ENCODE measurements around the gene PTPRT. TPM values are rescaled to one million over a fixed set of nuclear protein-coding genes. Genes with fewer than 3 reads are reported as not detected.

PTPRT gene
- total RNA-seq, 4 donors from 2014 or later, result 0.63 to 2.2 (median 1.8) TPM

DNA sequence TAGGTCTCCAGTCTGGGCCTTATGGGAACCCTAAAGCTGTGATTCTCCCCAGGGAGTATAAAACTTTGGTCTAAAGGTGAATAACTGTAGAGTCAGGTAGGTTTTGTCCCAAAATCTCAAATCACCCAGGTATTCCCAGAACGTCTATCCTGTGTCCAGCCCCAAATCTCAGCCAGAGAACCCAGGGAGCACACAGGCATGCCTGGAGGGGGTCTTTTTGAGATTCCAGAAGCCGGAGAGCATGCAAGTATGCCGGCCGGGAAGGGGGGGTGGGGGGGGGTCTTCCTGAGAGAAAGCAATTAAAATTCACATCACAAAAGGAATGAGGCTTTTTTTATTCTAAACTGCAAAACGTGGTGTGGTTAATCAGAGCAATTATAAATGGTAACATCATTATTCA, 210.0 kb downstream of the PTPRT start:
- ATAC-seq (ENCODE audit: low FRiP score) (no peak), DNase-seq (ENCODE audit: low spot score) (no peak)
- TF ChIP-seq, protein P1, sequence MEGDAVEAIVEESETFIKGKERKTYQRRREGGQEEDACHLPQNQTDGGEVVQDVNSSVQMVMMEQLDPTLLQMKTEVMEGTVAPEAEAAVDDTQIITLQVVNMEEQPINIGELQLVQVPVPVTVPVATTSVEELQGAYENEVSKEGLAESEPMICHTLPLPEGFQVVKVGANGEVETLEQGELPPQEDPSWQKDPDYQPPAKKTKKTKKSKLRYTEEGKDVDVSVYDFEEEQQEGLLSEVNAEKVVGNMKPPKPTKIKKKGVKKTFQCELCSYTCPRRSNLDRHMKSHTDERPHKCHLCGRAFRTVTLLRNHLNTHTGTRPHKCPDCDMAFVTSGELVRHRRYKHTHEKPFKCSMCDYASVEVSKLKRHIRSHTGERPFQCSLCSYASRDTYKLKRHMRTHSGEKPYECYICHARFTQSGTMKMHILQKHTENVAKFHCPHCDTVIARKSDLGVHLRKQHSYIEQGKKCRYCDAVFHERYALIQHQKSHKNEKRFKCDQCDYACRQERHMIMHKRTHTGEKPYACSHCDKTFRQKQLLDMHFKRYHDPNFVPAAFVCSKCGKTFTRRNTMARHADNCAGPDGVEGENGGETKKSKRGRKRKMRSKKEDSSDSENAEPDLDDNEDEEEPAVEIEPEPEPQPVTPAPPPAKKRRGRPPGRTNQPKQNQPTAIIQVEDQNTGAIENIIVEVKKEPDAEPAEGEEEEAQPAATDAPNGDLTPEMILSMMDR (IDR thresholded peaks at IDR 0.05), result no peak

DNA sequence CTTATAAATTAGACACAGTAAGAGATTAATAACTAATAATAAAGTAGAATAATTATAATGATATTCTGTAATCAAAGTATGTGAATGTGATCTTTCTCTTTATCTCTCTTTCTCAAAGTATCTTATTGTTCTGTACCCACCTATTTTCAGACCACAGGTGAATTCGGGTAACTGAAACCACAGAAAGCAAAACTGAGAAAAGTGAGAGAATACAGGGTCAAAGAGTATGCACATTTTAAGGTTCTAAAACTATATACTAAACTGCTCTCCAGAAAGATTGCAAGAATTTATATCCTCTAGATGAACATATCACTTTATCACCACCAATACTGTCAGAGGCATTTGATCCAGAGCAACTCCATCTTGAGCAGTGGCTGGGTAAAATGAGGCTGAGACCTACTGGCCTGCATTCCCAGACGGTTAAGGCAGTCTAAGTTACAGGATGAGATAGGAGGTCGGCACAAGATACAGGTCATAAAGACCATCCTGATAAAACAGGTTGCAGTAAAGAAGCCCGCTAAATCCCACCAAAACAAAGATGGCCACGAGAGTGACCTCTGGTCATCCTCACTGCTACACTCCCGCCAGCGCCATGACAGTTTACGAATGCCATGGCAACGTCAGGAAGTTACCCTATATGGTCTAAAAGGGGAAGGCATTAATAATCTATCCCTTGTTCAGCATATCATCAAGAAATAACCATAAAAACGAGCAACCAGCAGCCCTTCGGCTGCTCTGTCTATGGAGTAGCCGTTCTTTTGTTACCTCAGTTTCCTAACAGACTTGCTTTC, 211.3 kb downstream of the PTPRT start:
- DNase-seq (ENCODE audit: low spot score) (no peak), ATAC-seq (ENCODE audit: low FRiP score) (no peak)
- TF ChIP-seq, protein P1 (IDR thresholded peaks at IDR 0.05), result no peak

DNA sequence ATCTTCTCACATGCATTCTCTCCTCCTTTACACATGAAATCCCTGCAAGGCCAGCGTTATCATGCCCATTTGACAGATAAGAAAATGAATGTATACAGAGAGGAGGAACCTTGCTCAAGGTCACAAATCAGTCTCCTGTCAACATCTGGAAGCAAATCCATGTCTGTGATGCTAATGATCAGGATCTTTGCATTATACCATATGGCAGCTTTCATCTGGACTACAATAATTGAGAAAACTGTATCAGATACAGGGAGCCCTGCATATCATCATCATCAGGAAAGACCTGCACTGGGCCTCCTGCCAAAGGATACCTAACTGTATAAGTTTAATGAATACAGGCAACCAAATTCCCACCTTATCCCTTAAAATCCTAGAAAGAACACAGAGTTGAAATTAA, 213.7 kb downstream of the PTPRT start:
- TF ChIP-seq, protein P1 (IDR thresholded peaks at IDR 0.05), result no peak
- DNase-seq (ENCODE audit: low spot score), result no peak
- ATAC-seq (ENCODE audit: low FRiP score), result no peak

DNA sequence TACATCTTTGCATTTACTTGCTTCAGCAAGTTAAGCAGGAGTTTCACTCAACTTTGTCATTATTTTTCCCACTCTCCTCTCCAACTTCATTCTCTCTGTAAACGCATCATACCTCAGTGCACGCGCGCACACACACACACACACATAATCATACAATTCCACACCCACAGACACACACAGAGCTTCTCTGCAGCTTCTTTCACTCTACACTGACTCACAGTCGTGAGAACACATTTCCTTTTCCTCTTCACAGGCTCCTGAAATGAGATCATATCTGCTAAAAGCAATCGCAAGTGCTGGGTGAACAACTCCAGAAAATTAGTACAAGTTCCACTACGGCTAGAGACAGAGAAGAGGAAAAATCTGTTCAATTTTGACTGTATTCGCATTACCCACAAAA, 215.4 kb downstream of the PTPRT start:
- TF ChIP-seq, protein P1 (IDR thresholded peaks at IDR 0.05), result no peak
- ATAC-seq (ENCODE audit: low FRiP score) (no peak), DNase-seq (ENCODE audit: low spot score) (no peak)

DNA sequence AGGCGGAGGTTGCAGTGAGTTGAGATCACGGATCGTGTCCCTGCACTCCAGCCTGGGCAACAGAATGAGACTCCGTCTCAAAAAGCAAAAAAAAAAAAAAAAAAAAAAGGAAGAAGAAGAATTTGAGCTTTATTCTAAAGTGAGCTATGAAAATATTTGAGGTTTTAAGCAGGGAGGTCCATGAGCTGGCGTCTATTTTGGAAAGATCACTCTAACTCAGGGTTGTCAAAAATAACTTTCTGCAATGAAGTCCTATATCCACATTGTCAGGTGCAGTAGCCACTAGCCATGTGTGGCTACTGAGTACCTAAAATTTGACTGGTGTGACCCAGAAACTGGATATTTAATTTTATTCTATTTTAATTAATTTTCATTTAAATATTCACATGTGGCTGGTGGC, 217.1 kb downstream of the PTPRT start:
- TF ChIP-seq, protein P1 (IDR thresholded peaks at IDR 0.05), result no peak
- ATAC-seq (ENCODE audit: low FRiP score) (no peak), DNase-seq (ENCODE audit: low spot score) (no peak)

DNA sequence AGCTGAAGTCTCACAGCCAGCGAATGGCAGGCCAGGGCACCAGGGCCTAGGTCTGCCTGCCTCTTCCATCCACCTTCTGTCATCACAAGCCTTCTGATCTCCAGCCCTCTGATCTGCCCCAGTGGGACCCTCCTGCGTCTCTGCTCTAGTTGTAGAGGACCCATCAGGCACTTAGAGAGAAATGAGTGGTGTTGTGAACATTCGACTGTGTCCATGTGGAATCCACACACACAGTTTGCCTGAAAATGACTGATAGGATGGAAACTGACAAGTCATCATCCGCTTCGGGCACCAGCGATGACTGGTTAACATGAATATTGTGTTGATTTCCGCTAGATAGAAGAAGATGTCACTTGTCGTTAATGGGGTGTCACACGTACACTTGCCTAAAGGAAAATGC, 221.0 kb downstream of the PTPRT start:
- ATAC-seq (ENCODE audit: low FRiP score), result no peak
- TF ChIP-seq, protein P1 (IDR thresholded peaks at IDR 0.05), result no peak

DNA sequence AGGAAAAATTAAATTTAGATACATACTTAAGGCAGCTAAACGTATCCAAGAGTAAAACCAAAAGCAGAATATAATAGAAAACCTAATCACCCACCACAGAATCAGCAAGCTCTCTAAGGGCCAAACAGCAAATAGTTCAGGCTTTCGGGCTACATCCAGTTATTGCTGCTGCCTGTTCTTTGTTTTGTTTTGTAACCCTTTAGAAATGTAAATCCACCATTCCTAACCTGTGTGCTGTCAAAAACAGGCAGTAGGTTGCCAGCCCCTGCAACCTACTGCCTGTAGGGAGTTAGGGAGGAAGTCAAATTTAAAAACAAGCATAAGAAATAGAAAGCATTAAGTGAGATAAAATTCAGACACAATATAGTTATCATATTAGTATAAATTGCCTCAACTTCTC, 225.9 kb downstream of the PTPRT start:
- no peak for ATAC-seq (ENCODE audit: low FRiP score)
- no peak for DNase-seq (ENCODE audit: low spot score)
- TF ChIP-seq, protein P1 (IDR thresholded peaks at IDR 0.05), result no peak

More for the DNA sequence above, 221.0 kb downstream of the PTPRT start:
- no peak for DNase-seq (ENCODE audit: low spot score)
